ENCODE data around the gene GMCL2.

Gene GMCL2

DNA sequence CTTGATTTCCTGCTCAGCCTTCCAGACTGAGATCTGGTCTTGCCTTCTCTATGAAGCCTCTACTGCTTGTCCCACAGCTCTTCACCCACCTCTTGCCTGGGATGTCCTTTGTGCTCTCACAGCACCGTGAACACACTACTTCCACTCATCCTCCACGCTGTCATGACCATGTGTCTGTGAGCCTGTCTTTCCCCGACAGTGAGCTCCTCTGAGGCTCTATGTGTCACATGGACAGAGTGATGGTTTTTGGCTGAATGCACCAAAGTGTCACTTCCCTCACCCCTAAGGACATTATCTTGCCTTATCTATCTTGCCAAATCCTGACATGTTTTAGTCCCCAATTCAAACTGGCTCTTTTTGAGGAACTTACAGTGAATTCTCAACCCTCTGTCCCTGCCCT lies 34.1 kb upstream of the GMCL2 start:
- DNase-seq, result no peak

DNA sequence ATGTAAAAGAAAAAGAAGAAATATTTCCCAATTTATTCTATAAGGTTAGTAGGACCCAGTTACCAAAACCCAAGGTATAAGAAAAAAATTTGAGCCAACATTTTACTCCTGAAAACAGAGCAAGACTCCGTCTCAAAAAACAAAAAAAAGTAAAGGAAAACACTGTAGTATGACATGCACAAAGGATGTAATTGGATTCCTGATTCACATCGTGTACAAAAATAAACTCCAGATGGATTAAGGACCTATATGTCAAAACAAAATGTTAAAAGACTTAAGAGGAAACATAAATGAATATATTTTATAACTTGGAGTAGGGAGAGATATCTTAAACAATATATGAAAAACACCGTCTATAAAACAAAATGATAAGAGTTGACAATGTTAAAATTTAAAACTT lies 31.7 kb upstream of the GMCL2 start:
- DNase-seq, result no peak

DNA sequence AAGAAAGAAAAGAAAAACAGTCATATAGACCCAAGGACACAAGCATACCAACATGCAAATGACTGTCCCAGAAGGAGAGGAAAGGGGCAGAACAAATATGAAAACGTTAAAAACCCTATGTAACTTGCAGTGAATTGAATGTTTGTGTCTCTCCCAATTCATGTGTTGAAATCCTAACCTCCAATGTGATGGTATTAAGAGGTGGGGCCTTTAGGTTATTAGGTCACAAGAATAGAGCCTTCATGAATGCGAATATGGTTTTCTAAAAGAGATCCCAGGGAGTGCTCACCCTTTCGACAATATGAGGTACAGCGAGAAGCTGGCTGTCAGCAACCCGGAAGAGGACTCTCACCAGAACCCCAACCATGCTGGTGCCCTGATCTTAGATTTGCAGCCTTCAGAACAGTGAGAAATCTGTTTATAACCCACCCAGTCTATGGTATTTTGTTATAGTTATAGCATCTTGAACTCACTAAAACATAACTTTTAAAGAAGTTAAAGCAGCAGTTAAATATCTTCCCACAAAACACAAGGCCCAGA lies 31.1 kb upstream of the GMCL2 start:
- DNase-seq, result no peak

DNA sequence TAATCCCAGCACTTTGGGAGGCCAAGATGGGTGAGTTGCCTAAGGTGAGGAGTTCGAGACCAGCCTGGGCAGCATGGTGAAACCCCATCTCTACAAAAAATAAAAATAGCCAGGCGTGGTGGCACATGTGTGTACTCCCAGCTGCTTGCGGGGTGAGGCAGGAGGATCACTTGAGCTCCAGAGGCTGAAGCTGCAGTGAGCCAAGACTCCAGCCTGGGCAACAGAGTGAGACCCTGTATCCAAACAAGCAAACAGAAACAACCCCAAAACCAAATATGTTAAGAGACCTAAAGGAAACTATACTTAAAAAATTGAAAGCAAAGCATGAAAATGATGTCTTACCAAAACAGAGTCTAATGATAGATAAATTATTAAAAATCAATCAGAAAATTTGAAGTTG lies 29.6 kb upstream of the GMCL2 start:
- no peak for DNase-seq

DNA sequence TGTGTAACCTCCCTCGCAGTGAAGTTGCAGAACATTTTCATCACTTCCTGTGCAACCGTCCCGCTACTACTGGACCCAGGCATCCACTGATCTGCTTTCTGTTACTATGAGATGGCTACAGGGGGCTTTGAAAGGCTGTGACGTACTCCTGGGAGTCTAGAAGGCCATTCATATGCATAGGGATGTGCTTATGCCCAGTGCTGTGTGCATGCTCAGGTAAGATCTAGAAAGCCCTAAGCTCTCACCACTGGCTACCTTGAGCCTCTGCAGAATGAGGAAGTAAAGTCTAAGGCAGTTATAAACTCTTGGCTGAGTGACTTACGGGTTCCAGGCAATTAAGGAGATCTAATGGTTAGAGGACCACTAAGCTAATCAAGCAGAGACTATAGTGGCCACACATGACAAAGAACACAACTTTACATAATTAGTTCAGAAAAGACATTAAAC lies 28.9 kb upstream of the GMCL2 start:
- DNase-seq, result no peak

DNA sequence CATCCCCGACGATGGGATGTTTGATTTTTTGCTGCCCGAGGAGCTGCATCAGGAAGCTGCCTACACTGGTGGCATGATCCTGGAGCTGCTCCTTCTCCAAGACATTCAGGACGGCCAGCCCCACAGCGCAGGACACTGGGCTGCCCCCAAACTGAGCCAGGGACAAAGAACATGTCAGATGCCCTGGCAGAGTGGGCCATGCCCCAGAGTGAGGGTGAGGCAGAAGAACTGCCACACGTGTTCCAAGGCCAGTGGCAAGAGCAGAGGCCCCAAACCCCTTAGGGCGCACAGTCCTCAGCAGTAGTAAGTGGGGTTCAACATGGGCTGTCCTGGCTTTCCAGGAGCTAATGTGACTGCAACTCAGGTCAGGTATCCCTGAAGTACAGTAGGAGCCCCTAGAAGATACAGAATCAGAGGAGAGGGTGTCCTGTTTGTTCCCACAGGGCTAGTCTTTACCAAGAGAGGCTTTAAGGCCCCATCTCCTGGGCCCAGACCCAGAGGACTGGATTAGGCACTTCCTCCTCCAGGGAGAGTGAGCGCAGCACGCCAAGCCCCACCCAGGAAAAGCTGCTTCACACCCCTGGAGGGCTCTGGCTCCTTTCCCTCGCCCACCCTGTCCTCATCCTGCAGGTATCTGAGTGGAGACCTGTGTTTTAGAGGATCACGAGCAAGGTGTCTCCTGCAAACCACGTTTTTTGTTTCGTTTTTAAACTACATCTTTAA lies 28.3 kb upstream of the GMCL2 start:
- no peak for DNase-seq

DNA sequence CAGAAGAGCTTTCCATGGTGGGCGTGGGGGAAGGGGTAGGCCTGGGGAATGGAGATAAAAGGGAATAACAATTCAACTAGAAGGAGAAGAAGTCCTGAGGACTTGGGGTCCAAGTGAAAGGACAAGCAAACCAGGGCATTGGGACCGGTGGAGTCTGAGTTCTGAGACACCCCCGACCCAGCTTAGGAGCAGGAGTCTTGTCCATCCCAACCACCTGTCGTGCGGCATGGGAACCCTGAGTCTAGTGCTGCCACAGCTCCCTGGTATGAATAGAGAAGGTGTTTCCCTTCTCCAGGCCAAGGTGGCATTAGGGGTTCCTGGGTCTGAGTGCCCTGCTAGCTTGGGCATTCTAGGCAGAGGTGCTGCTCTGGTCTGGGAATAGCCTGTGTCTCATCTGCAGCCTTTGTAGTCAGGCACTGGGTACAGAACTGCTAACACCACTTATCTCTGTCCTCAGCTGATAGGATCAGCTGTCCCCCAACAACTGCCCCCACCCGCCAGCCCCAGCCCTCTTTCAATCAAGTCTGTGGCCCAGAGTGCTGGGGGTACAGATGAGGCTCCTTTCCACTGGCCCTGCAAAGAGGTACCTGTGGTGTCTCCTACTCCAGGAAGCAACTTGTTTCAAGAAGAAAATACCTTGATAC lies 27.1 kb upstream of the GMCL2 start:
- no peak for DNase-seq

DNA sequence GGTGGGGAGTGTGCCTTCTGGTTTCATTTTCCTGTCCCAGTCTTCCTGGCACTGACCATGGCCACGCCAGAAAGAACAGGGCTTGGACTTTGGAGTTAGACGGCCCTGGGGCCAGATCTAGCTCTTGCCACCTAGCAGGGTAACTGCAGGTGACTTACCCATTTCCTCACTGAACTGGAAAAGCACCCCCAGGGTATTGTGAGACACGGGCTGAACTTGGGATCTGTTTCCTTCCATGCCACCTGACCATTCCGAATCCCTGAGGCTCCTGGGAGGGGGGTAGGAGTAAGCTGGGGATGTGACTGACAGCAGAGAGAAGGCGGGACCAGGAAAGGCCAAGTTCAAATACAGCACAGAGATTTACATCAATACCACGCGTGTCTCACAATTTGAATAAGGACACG lies 26.6 kb upstream of the GMCL2 start:
- DNase-seq, result no peak

DNA sequence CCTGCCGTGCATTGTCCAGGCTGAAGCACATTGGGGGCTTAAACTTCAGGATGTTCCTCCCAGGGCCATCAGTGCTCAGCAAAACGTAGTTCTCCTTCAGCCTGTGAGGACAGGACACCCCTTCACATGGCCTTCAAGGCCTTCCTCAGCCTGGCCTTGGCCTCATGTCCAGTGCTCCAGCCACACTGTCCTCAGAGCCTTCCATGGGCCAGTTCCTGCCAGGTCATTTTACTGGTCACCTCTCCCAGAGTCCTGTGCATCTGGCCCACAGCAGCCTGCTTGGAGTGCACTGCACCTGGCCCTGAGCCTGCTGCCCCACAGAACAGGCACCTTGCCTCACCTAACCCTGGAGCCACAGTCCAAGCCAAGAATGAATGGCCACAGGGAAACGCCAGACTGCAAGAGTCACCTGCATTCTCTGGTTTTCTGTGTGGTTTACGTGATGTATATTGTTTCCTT lies 25.9 kb upstream of the GMCL2 start:
- no peak for DNase-seq

DNA sequence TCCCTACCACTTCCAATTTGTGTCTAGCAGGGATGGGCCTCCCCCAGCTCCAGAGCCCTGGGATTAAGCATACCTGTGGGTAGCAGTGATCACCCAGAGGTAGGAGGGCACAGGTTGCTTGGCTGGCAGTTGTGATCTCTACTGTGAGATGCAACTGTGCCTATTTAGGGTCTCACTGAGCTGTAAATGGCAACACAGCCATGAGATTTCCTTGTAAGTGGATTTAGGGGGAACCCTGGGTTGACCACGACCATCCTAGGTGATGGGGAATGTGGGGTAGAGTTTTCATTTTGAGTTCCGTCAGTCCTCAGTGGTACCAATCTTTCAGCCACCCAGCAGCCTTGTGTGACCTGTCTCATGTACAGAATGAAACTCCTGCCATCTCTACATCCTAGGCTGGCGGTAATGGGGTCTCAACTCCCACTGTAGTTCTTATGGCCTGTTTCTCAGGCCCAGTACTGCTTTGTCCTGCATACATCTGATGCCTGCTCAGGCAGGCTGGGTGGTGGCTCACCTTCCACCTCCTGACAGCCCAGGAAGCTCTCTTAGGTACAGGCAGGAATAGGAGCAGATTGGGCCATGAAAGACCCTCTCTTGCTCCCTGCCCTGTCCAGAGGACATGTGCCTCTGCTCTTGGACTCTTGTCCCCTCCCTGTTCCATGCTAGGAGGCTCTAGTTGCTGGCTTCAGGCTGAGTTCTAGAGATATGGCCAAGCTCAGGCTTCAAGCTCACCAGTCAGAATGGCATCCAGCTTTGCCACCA lies 25.3 kb upstream of the GMCL2 start:
- no peak for DNase-seq

DNA sequence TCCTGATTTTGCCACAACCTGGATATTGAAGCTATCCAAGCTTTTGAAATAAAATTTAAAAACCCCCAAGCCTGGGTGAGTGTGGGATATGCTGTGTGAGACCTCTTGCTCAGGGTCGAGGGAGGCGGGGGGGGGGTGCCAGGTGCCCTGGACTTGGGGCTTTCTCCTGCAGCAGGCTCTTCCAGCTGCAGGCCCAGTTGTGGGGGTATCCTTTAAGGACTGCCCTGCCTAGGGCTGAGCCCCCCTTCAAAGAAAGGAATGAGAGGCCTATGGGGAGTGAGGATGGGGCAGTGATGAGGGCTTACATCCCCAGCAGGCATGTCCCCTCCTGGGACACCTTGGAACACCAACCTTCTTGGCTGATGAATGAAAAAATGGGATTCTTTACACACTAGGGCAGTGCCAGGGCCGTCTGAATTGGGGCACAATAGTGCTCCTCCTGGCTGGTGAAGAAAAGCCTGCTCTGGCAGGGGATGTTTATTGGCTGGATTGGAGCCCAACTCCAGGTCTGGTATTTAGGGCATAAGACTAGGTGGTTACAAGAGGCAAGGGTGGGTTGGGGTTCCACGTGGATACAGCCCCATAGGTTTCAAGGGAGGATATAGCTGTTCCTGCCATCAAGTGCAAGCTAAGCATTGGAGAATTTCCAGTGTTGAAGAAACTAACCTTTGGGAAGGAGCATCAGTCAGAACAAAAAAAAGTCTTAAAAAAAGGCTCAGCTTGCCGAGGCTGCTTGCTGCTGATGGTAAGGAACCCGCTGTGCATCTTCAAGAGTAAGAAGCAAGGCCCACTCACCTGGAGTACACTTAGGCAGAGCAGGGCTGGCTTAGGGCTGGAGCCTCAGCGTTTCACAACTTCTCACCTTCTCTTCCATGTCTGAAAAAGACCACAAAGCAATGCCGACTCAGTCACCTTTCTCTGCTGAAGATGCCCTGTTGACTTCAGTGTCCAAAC lies 24.2 kb upstream of the GMCL2 start:
- no peak for DNase-seq

DNA sequence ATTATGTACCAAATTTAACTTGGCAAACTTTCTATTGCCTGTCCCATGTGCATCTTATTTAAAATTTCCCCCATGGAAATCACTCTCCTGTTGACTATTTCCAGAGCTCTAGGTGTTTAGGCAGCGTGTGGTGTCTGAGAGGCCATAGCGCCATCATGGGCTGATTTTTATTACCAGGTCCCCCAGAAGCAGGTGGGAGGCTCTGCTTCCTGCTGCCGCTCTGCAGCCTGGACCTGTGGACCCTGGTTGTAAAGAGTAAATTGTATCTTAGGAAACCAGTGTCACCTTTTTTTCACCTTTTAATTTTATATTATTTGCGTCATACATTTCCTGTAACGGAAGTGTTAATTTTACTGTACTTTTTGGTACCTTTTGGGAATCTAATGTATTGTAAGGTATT lies 23.5 kb upstream of the GMCL2 start:
- DNase-seq, result no peak

DNA sequence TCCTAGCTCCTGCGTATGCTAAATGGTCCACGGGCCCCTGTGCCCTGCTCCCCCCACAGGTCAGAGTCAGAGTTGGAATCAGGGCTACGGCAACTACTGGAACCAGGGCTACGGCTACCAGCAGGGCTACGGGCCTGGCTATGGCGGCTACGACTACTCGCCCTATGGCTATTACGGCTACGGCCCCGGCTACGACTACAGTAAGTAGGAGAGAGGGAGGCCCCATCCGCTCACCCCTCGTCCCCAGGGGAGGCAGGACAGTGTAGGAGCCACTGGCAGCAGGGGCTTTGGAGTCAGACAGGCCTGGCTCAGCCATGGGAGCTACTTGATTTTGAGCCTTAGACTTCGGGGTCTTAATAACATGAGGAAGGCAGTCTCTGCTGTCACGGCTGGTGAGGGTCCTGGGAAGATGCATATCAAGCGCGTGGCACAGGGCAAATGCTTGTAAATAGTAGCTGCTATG lies 22.9 kb upstream of the GMCL2 start:
- DNase-seq, result no peak

DNA sequence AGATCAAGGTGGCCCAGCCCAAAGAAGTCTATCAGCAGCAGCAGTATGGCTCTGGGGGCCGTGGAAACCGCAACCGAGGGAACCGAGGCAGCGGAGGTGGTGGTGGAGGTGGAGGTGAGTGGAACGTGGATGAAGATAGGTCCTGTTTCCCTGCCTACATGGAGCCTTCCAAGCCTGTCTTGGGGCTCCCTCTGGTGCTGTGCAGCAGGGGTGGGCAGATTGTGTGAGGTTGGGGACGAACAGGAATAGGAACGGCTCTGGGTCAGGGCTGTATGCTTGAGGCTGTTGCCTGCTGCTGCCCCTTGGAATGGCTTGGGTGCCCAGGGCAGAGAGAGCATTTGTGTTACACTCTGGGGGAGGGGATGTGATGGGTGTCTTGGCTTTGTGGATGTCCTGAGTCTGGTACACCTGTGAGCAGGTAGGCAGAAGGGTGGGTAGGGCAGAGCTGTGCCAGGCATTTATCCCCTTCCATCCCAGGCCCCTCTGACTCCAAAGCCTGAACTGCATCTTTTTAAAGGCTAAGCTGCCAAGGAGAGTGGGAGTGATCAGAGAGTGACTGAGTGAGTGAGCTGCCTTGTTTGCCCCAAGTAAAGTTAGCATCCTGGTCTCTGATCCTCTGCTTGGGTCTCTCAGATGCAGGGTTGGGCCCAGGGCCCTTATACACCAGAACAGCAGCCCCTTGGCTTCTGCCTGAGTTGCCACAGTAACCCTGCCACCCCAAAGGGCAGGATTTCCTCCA lies 22.3 kb upstream of the GMCL2 start:
- DNase-seq, result no peak

DNA sequence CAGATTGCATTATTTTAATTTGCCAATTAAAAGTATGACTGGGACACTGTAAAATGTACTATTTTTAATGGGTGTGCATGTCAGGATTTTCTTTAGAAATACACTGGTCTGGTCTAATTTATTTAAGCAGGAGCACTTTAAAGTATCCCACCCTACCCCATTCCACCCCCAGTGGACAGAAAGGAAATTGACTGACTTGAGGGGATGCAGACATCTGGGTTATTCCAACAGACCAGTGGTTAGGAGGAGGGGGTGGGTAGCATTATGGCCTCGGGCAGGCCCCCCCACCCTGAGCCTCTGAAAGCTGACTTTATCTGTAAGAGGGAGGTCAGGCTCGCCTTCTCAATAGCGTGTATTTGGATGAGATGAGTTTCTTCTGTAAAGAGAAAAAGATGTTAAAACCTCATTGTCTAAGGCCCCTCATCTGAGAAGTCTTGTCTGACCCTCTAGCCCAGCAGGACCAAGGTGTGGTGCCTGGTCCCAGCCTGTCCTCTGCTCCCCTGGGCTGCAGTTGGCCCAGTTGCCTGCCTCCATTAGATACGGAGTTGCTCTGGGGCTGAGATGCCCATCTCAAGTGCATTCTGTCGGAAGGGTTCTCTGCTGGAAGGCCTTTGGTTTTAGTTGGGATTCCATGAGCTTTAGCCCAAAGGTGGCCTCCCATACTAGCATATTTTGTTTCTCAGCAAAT lies 21.5 kb upstream of the GMCL2 start:
- no peak for DNase-seq

DNA sequence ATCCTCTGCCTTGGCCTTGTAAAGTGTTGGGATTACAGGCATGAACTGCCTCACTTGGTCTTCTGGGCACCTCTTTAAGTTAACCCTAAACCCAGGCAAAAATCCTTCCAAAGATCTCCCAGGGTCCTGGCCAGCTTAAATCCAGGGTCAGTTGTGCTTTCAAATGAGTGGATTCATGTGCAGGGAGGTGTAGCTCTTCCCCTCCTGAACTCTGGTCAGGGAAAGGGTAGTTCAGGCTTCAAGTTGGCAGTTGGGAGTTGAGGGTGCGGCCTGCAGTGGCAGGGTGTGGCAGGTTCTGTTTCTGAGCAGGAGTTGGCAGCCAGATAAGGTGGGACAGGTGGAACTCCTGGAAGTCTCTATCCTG lies 20.7 kb upstream of the GMCL2 start:
- DNase-seq, result no peak

DNA sequence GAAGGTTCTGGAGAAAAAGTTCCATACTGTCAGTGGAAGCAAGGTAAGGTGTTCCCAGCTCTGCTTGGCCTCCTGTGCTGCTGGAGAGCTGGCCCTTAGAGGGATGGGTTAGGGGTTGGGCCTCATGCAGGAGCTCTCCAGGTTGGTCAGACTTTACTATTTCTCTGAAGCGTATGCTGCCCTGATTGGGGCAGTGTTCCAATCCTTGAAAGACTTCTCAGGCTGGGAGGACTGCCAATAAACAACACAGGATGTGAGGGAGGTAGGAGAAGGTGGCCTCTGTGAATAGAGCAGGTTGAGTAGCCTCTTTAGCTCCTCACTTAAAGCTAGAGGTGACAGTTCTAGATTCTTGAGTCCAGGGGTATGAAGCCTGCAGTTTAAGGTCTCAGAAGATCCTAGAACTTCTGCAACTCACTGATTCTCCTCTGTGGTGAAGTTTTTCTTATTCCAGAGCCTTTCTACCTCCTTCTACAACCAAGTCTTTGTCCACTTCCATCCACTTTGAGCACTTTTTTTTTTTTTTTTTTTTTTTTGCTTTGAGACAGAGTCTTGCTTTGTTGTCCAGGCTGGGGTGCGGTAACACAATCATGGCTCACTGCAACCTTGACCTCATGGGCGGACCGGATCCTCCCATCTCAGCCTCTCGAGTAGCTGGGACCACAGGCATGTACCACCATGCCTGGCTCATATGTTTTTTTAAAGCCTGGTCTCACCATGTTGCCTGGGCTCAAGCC lies 20.2 kb upstream of the GMCL2 start:
- DNase-seq, result no peak

DNA sequence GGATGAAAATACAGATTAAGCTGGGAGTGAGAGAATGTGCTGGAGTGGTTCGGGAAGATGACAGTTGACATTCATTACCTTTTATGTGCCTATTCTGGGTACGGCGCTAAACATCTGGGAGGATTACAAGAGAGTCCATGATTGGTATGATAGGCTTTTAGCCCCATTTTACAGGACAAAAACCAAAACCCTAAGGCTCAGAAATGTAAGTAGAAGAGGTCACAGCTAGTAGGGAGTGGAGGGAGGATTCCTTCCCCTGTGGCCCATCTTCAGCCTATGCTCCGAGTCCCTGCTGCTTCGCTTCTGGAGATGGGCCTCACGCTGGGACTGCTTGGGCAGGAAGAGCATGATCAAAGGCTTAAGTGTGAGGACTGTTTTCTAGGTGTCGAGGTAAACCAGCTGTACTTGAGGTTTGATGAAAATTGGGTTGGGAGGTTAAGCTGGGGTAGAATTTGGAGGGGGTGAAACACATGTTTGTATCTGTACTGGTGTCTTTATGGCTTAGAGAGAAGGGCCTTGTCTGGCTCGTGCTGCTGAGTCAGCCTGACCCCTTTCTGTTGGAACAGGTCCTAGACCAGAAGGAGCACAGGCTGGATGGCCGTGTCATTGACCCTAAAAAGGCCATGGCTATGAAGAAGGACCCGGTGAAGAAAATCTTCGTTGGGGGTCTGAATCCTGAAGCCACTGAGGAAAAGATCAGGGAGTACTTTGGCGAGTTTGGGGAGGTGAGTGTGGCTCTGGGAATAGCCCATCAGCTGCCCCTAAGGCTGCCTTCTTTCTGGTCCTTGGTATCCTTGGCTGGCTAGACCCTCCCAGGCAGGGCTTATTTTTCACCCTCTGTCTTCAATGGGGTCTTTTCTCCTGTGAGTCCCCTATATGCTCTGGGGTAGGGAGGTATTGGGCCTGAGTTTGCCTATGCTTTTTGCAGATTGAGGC lies 19.3 kb upstream of the GMCL2 start:
- no peak for DNase-seq

DNA sequence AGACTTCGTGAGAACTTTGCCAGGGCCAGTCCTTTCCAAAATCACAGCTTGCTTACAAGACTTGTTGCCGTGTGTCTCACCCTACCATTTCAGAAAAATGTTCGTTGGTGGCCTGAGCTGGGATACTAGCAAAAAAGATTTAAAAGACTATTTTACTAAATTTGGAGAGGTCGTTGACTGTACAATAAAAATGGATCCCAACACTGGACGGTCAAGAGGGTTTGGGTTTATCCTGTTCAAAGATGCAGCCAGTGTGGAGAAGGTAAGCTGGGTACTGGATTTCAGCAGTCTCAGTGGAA lies 18.5 kb upstream of the GMCL2 start:
- no peak for DNase-seq

All from stimulated activated naive CD4-positive, alpha-beta T cell treated with Interleukin-2 at 50 U/mL for 16 hours (primary cell).